ENCODE results near the gene SPRYD7.

The SPRYD7 gene

DNA sequence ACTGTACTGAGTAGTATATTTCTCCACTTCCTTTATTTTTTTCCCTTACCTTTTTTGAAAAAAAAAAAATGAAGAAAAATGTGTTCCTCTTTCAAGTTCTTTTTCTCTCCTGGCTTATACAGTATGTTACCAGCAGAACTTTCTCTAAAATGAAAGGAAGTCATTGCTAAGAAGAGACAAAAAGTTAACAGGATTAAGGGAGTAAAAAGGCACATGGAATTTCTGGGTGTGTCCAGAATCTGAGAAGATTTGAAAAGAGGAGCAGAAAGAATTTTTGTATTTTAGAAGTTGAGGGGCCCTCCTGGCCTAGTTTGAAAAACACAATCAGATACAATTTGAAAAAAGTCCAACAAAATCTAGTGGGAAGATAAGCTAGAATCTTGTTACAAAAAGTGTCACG, 39.7 kb upstream of the SPRYD7 start:
- no CpG with 5 or more reads among the region's 1 CpG for WGBS (ENCODE audit: extremely low coverage, insufficient coverage, low lambda C conversion rate)
- H3K4me1 ChIP-seq (ENCODE audit: control insufficient read depth, low read depth, low read length): no peaks in the 10 kb centered on the region
- H3K4me2 ChIP-seq (ENCODE audit: low read length): no peak overlapping the region
- no peak overlapping the region for H2BK120ac ChIP-seq (ENCODE audit: low read depth, low read length)
- H2BK5ac ChIP-seq (ENCODE audit: low read length): no peak overlapping the region
- no peak overlapping the region for H4K8ac ChIP-seq (ENCODE audit: low read depth, low read length)
- H3K23ac ChIP-seq (ENCODE audit: low read length): no peak overlapping the region
- no peak overlapping the region for H3K4ac ChIP-seq (ENCODE audit: low read depth, low read length)
- no peak overlapping the region for H3K4me3 ChIP-seq (ENCODE audit: low read length)
- H3K27ac ChIP-seq (ENCODE audit: low read depth, low read length): no peak overlapping the region
- H3K79me1 ChIP-seq (ENCODE audit: low read length): no peaks in the 10 kb centered on the region
- no peaks in the 10 kb centered on the region for H3K27me3 ChIP-seq (ENCODE audit: insufficient read depth, low read length, poor library complexity)
- no peak overlapping the region for H3K56ac ChIP-seq (ENCODE audit: low read length)
- no peak overlapping the region for H3K9ac ChIP-seq (ENCODE audit: low read length)
- no peaks in the 10 kb centered on the region for H3K36me3 ChIP-seq (ENCODE audit: control insufficient read depth, insufficient read depth, low read length)
- no peaks in the 10 kb centered on the region for H3K79me2 ChIP-seq (ENCODE audit: control insufficient read depth, insufficient read depth, low read length)
- no peak overlapping the region for H2BK15ac ChIP-seq (replicated peaks; ENCODE audit: low read depth)
- no peak overlapping the region for H3K18ac ChIP-seq (ENCODE audit: low read length)
- H4K5ac ChIP-seq (ENCODE audit: low read length): no peak overlapping the region
- no peak overlapping the region for H2AK5ac ChIP-seq (ENCODE audit: low read length)
- DNase-seq: no peak

- H3K4me3 ChIP-seq (ENCODE audit: low read length): no peak overlapping the region
These were observed 36.6 kb upstream of the SPRYD7 start for GRCh38 chr13:49972709-49973108.

GRCh38 chr13:49967456-49967855, 31.3 kb upstream of the SPRYD7 start:
- no peaks in the 10 kb centered on the region for H3K79me1 ChIP-seq (ENCODE audit: low read length)
- no peak overlapping the region for H3K56ac ChIP-seq (ENCODE audit: low read length)
- H3K18ac ChIP-seq (ENCODE audit: low read length): no peak overlapping the region
- H3K27ac ChIP-seq (ENCODE audit: low read depth, low read length): no peak overlapping the region
- no peak overlapping the region for H4K5ac ChIP-seq (ENCODE audit: low read length)
- H3K9ac ChIP-seq (ENCODE audit: low read length): no peak overlapping the region
- no peak overlapping the region for H3K4ac ChIP-seq (ENCODE audit: low read depth, low read length)
- H2BK120ac ChIP-seq (ENCODE audit: low read depth, low read length): no peak overlapping the region
- H3K27me3 ChIP-seq (ENCODE audit: insufficient read depth, low read length, poor library complexity): no peaks in the 10 kb centered on the region
- no peak overlapping the region for H3K23ac ChIP-seq (ENCODE audit: low read length)
- H3K4me1 ChIP-seq (ENCODE audit: control insufficient read depth, low read depth, low read length): no peaks in the 10 kb centered on the region
- H3K4me2 ChIP-seq (ENCODE audit: low read length): no peak overlapping the region
- WGBS (ENCODE audit: extremely low coverage, insufficient coverage, low lambda C conversion rate): no CpG with 5 or more reads among the region's 4 CpGs
- DNase-seq: no peak
- no peak overlapping the region for H4K8ac ChIP-seq (ENCODE audit: low read depth, low read length)
- no peaks in the 10 kb centered on the region for H3K36me3 ChIP-seq (ENCODE audit: control insufficient read depth, insufficient read depth, low read length)
- H3K4me3 ChIP-seq (ENCODE audit: low read length): no peak overlapping the region
- H2AK5ac ChIP-seq (ENCODE audit: low read length): no peak overlapping the region
- no peak overlapping the region for H2BK5ac ChIP-seq (ENCODE audit: low read length)
- H3K79me2 ChIP-seq (ENCODE audit: control insufficient read depth, insufficient read depth, low read length): no peaks in the 10 kb centered on the region
- H2BK15ac ChIP-seq (replicated peaks; ENCODE audit: low read depth): no peak overlapping the region

More at GRCh38 chr13:49972709-49973108, 36.6 kb upstream of the SPRYD7 start:
- Histone ChIP-seq H3K36me3 (ENCODE audit: control insufficient read depth, insufficient read depth, low read length) (no peaks in the 10 kb centered on the region), H3K18ac (ENCODE audit: low read length) (no peak overlapping the region), H3K79me2 (ENCODE audit: control insufficient read depth, insufficient read depth, low read length) (no peaks in the 10 kb centered on the region), H3K4me2 (ENCODE audit: low read length) (no peak overlapping the region), H3K9ac (ENCODE audit: low read length) (no peak overlapping the region), H3K79me1 (ENCODE audit: low read length) (no peaks in the 10 kb centered on the region), H3K27me3 (ENCODE audit: insufficient read depth, low read length, poor library complexity) (no peaks in the 10 kb centered on the region), H3K4ac (ENCODE audit: low read depth, low read length) (no peak overlapping the region), H2BK5ac (ENCODE audit: low read length) (no peak overlapping the region), H2BK15ac (replicated peaks; ENCODE audit: low read depth) (no peak overlapping the region), H3K23ac (ENCODE audit: low read length) (no peak overlapping the region), H3K56ac (ENCODE audit: low read length) (no peak overlapping the region), H2BK120ac (ENCODE audit: low read depth, low read length) (no peak overlapping the region), H4K8ac (ENCODE audit: low read depth, low read length) (no peak overlapping the region), H3K4me1 (ENCODE audit: control insufficient read depth, low read depth, low read length) (no peaks in the 10 kb centered on the region), H3K27ac (ENCODE audit: low read depth, low read length) (no peak overlapping the region), H2AK5ac (ENCODE audit: low read length) (no peak overlapping the region), H4K5ac (ENCODE audit: low read length) (no peak overlapping the region)
- no CpG with 5 or more reads among the region's 4 CpGs for WGBS (ENCODE audit: extremely low coverage, insufficient coverage, low lambda C conversion rate)
- DNase-seq: no peak

GRCh38 chr13:49958321-49958720, 22.2 kb upstream of the SPRYD7 start:
- H3K18ac ChIP-seq (ENCODE audit: low read length): no peak overlapping the region
- no peak overlapping the region for H2BK15ac ChIP-seq (replicated peaks; ENCODE audit: low read depth)
- H3K4me2 ChIP-seq (ENCODE audit: low read length): no peak overlapping the region
- no peak overlapping the region for H3K27ac ChIP-seq (ENCODE audit: low read depth, low read length)
- H2BK5ac ChIP-seq (ENCODE audit: low read length): no peak overlapping the region
- H4K8ac ChIP-seq (ENCODE audit: low read depth, low read length): no peak overlapping the region
- H3K4me3 ChIP-seq (ENCODE audit: low read length): no peak overlapping the region
- no peaks in the 10 kb centered on the region for H3K79me2 ChIP-seq (ENCODE audit: control insufficient read depth, insufficient read depth, low read length)
- H3K27me3 ChIP-seq (ENCODE audit: insufficient read depth, low read length, poor library complexity): no peaks in the 10 kb centered on the region
- no peaks in the 10 kb centered on the region for H3K4me1 ChIP-seq (ENCODE audit: control insufficient read depth, low read depth, low read length)
- H3K79me1 ChIP-seq (ENCODE audit: low read length): no peaks in the 10 kb centered on the region
- H3K56ac ChIP-seq (ENCODE audit: low read length): no peak overlapping the region
- H2AK5ac ChIP-seq (ENCODE audit: low read length): no peak overlapping the region
- no peak overlapping the region for H2BK120ac ChIP-seq (ENCODE audit: low read depth, low read length)
- no CpG with 5 or more reads among the region's 3 CpGs for WGBS (ENCODE audit: extremely low coverage, insufficient coverage, low lambda C conversion rate)
- H3K9ac ChIP-seq (ENCODE audit: low read length): no peak overlapping the region
- no peaks in the 10 kb centered on the region for H3K36me3 ChIP-seq (ENCODE audit: control insufficient read depth, insufficient read depth, low read length)
- no peak overlapping the region for H3K4ac ChIP-seq (ENCODE audit: low read depth, low read length)
- no peak overlapping the region for H3K23ac ChIP-seq (ENCODE audit: low read length)
- DNase-seq: no peak
- H4K5ac ChIP-seq (ENCODE audit: low read length): no peak overlapping the region

- Histone ChIP-seq H3K4me3 (ENCODE audit: low read length) (no peak overlapping the region), H3K9ac (ENCODE audit: low read length) (no peak overlapping the region), H3K4me2 (ENCODE audit: low read length) (no peak overlapping the region), H3K27ac (ENCODE audit: low read depth, low read length) (no peak overlapping the region), H3K18ac (ENCODE audit: low read length) (no peak overlapping the region), H2BK5ac (ENCODE audit: low read length) (no peak overlapping the region), H3K79me2 (ENCODE audit: control insufficient read depth, insufficient read depth, low read length) (no peaks in the 10 kb centered on the region), H3K27me3 (ENCODE audit: insufficient read depth, low read length, poor library complexity) (no peaks in the 10 kb centered on the region), H3K79me1 (ENCODE audit: low read length) (no peaks in the 10 kb centered on the region), H3K4me1 (ENCODE audit: control insufficient read depth, low read depth, low read length) (no peaks in the 10 kb centered on the region), H4K5ac (ENCODE audit: low read length) (no peak overlapping the region), H3K56ac (ENCODE audit: low read length) (no peak overlapping the region), H3K23ac (ENCODE audit: low read length) (no peak overlapping the region), H2BK120ac (ENCODE audit: low read depth, low read length) (no peak overlapping the region), H3K36me3 (ENCODE audit: control insufficient read depth, insufficient read depth, low read length) (no peaks in the 10 kb centered on the region), H2AK5ac (ENCODE audit: low read length) (no peak overlapping the region), H4K8ac (ENCODE audit: low read depth, low read length) (no peak overlapping the region), H2BK15ac (replicated peaks; ENCODE audit: low read depth) (no peak overlapping the region), H3K4ac (ENCODE audit: low read depth, low read length) (no peak overlapping the region)
- DNase-seq: no peak
- WGBS (ENCODE audit: extremely low coverage, insufficient coverage, low lambda C conversion rate): no CpG with 5 or more reads among the region's 3 CpGs
These were observed 20.0 kb upstream of the SPRYD7 start for GRCh38 chr13:49956131-49956530.

GRCh38 chr13:49954674-49955455, 18.7 kb upstream of the SPRYD7 start:
- no peaks in the 10 kb centered on the region for H3K79me1 ChIP-seq (ENCODE audit: low read length)
- no peaks in the 10 kb centered on the region for H3K79me2 ChIP-seq (ENCODE audit: control insufficient read depth, insufficient read depth, low read length)
- no peak overlapping the region for H3K23ac ChIP-seq (ENCODE audit: low read length)
- H2BK5ac ChIP-seq (ENCODE audit: low read length): no peak overlapping the region
- no peaks in the 10 kb centered on the region for H3K4me1 ChIP-seq (ENCODE audit: control insufficient read depth, low read depth, low read length)
- H4K5ac ChIP-seq (ENCODE audit: low read length): no peak overlapping the region
- H2AK5ac ChIP-seq (ENCODE audit: low read length): no peak overlapping the region
- WGBS (ENCODE audit: extremely low coverage, insufficient coverage, low lambda C conversion rate): no CpG with 5 or more reads among the region's 2 CpGs
- no peak overlapping the region for H3K9ac ChIP-seq (ENCODE audit: low read length)
- H3K56ac ChIP-seq (ENCODE audit: low read length): no peak overlapping the region
- H3K4ac ChIP-seq (ENCODE audit: low read depth, low read length): no peak overlapping the region
- no peak overlapping the region for H2BK15ac ChIP-seq (replicated peaks; ENCODE audit: low read depth)
- H3K27me3 ChIP-seq (ENCODE audit: insufficient read depth, low read length, poor library complexity): no peaks in the 10 kb centered on the region
- no peak overlapping the region for H3K18ac ChIP-seq (ENCODE audit: low read length)
- H3K4me2 ChIP-seq (ENCODE audit: low read length): no peak overlapping the region
- H3K36me3 ChIP-seq (ENCODE audit: control insufficient read depth, insufficient read depth, low read length): no peaks in the 10 kb centered on the region
- no peak overlapping the region for H2BK120ac ChIP-seq (ENCODE audit: low read depth, low read length)
- H3K27ac ChIP-seq (ENCODE audit: low read depth, low read length): no peak overlapping the region
- DNase-seq: no peak
- no peak overlapping the region for H4K8ac ChIP-seq (ENCODE audit: low read depth, low read length)
- H3K4me3 ChIP-seq (ENCODE audit: low read length): no peak overlapping the region
